ENCODE measurements around the gene GLG1.
"Not testable (repeated sequence)": the region's sequence is repeated elsewhere in the genome, so short reads cannot be mapped to it uniquely, and the experiment has no call there.

Gene GLG1

DNA sequence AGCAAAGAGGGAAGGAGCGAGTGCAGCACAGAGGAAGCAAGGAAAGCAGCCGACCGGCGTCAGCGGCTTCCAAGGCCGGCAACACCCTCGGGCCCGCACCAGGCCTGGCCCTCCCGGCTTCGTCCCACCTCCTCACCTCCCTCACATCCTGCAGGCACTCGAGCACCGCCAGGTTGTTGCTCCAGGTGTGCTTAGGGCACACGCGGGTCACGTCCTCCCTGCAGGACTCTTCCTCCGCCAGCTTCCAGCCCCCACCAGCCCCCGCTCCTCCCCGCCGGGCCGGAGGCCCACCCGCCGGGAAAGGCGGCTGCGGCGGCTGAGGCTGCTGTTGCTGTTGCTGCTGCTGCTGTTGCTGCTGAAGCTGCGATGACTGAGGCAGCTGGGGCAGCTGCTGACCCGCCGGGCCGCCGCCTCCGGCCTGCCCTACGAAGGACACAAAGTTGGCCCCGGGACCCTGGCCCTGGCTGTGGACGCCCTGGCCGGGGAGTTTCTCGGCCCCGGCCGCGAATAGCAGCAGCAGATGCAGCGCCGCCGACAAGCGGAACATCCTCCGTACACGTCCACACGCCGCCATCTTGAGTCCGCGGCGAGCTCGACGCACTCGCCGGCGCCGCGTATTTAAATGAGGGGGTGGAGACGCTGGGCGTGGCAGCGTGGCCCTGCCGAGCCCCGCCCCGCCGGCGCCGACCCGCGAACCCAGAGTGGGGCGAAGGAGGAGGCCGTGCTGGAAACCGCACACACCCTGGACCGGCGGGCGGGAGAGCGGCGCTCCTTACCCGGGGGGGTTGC lies at the start of gene GLG1:
TSS of gene GLG1 (minus strand) at position 594 of the 789 bp plus-strand sequence. CDS start at position 574, 20 bp downstream.
- DNase-seq (ENCODE audit: low read depth), result peak; percentile 53

DNA sequence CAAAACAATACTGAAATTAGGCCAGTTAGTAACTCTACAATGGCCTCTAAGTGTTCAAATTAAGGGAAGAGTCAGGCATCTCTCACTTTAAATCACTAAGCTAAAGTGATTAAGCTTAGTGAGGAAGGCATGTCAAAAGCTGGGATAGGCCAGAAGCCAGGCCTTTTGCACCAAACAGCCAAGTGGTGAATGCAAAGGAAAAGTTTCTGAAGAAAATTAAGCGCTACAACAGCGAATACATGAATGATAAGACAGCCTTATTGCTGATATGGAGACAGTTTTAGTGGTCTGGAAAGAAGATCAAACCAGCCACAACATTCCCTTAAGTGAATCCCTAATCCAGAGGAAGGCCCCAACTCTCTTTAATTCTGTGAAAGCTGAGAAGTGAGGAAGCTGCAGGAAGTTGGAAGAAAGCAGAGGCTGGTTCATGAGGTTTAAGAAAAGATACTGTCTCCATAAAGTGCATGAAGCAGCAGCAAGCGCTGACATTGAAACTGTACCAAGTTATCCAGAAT lies 47.7 kb upstream of the GLG1 start:
- no peak for DNase-seq (ENCODE audit: low read depth)

DNA sequence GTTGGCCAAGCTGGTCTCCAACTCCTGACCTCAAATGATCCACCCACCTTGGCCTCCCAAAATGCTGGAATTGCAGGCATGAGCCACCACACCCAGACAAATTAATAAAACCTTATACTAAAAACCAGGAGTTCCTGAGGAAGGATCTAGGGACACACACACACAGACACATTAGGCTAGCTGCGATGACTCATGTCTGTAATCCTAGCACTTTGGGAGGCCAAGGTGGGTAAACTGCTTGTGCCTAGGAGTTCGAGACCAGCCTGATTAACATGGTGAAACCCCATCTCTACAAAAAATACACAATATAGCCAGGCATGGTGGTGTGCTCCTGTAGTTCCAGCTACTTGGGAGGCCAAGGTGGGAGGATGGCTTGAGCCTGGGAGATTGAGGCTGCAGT lies 46.0 kb upstream of the GLG1 start:
- DNase-seq (ENCODE audit: low read depth), result not testable (repeated sequence)

DNA sequence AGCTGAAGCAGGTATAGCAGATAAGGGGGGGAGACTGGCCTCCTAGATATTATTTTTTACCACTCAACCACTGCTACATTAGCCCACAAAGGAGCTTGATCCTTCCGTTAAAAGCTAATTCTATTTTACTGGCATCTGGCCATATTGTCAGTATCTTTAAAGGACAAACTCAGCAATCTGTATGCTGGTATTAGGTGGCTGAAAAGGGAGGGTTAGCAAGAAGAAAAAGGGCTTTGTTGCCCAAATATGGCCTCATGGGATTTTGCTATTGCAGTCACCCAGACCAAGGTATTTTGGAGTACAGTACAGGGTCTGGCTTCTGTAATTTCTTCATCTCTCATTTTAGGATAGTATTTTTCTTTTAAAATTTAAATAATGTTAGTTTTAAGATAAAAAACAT lies 45.3 kb upstream of the GLG1 start:
- no peak for DNase-seq (ENCODE audit: low read depth)

DNA sequence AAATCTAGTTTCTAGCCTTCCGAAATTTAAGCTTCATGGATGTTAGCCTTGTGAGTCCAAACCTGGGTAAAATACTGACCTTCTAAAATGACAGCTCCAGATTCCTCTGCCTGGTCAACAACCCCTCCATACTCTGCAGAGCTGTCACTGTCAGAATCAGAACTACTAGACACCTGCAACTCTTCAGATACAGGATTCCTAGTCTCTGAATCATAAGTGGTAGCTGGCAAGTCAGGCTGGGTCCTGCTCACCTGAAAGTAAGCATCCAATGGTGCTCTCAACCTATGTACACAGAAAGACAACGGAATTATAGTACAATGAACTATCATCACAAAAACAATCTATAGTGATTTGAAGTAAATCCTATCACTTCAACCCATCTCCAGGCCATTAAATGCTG lies 44.9 kb upstream of the GLG1 start:
- DNase-seq (ENCODE audit: low read depth), result no peak

DNA sequence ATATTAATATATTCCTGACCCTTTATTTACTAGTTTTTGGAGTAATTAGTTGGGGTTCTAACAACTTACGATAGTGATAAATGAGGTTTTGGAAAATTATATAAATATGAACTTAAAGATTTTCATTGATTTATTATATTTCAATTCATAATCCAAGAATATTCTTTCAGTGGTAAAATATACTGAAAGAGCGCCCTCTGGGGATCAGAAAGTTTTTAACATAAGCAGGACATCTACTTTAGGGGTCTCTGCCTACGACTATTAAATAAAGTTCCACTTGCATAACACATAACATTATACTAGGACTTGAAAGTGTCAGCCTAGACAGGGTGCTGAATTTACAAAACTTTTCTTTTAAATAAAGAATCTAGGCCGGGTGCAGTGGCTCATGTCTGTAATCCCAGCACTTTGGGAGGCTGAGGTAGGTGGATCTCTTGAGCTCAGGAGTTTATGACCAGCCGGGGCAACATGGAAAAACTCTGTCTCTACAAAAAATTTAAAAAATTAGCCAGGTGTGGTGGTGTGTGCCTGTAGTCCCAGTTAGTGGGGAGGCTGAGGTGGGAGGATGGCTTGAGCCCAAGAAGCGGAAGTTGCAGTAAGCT lies 44.2 kb upstream of the GLG1 start:
- no peak for DNase-seq (ENCODE audit: low read depth)

DNA sequence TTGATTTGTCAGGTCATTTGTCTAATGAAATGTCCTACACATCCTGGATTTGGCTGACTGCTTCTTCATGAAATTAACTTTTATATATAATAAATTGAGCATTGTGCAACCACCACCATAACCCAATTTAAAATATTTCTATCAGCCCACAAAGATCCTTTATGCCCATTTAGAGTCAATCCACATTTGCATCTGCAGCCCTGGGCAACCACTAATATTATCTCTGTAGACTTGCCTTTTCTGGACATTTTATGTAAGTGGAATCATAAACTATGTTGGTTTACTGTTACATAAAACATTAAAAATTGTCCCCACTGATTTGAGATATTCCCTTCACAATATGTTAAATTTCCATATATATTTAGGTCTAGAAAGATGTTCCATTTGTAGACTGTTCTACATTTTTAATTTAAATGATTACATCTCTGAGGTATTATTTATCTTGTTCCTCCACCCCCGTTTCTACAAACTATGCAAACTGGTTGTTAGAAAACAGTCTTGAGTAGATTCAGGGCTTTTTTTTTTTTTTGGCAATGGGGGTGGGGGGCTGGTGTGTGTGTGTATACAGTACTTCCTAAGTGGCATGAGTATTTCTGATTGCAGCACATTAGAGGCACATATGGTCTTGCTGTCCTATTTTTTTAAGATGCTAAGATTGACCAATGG lies 43.1 kb upstream of the GLG1 start:
- DNase-seq (ENCODE audit: low read depth), result no peak

DNA sequence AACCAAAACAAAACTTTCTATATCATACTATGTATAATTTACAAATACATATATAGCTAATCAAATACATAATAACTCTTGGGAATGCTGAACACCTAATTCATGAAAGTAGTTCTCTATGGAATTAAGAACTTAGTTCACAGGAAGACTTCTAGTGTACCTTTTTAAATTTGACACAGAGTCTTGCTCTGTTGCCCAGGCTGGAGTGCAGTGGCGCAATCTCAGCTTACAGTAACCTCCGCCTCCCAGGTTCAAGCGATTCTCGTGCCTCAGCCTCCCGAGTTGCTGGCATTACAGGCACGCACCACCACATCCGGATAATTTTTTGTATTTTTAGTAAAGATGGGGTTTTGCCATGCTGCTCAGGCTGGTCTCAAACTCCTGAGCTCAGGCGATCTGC lies 35.1 kb upstream of the GLG1 start:
- no peak for DNase-seq (ENCODE audit: low read depth)

DNA sequence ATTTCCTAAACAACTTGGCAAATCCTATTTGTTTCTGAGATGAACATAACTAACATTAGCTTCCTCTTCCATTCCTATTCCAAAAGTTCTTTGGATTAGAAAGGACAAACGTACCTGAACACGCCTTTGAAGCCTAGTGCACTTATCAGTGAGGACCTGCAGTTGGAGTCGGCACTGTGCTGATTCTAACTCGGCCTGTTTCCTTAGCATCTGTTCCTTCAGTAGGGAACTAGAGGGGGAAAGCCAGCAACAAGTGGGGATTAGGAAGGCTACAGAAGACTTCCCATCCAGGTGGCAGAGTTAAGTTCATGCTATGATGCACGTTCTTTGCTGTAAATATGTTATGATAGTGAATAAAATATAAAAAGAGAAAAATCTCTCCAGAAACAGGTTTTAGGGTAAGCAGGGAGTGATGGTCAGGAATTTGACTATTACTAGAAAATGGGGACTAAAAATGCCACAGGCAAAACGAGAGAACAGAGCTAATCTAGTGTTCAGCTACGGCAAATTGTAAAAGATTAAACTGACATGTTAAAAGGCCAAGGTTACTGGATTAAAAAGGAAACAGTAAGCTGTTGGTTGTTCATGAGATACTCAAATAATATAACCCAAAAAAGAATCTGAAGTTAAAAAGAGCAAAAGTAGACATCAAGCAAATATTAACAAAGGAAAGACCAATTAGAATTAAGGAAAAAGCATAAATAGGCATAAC lies 31.0 kb upstream of the GLG1 start:
- no peak for DNase-seq (ENCODE audit: low read depth)

DNA sequence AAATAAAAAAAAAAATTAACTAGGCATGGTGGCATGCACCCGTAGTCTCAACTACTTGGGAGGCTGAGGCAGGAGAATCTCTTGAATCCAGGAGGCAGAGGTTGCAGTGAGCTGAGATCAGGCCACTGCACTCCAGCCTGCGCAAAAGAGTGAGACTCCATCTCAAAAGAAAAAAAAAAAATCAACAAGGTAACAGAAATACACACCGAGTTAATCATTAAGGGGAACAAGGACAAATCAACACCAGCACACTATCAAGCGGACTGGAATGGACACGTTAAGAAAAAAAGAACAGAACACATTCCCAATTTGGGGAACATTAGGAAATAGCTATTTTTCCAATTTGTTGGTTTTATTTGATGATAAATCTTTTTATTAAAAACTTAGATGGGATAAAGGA lies 28.4 kb upstream of the GLG1 start:
- DNase-seq (ENCODE audit: low read depth), result no peak

DNA sequence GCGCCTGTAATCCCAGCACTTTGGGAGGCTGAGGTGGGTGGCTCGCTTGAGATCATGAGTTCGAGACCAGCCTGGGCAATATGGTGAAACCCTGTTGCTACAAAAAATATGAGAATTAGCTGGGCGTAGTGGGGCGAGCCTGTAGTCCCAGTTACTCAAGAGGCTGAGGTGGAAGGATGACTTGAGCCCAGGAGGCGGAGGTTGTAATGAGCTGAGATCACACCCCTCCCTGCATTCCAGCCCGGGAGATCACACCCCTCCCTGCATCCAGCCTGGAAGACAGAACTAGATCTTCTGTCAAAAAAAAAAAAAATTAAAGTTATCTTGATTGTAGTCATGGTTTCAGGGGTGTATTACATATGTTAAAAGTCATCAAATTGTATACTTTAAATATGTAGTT lies 26.8 kb upstream of the GLG1 start:
- DNase-seq (ENCODE audit: low read depth), result no peak

DNA sequence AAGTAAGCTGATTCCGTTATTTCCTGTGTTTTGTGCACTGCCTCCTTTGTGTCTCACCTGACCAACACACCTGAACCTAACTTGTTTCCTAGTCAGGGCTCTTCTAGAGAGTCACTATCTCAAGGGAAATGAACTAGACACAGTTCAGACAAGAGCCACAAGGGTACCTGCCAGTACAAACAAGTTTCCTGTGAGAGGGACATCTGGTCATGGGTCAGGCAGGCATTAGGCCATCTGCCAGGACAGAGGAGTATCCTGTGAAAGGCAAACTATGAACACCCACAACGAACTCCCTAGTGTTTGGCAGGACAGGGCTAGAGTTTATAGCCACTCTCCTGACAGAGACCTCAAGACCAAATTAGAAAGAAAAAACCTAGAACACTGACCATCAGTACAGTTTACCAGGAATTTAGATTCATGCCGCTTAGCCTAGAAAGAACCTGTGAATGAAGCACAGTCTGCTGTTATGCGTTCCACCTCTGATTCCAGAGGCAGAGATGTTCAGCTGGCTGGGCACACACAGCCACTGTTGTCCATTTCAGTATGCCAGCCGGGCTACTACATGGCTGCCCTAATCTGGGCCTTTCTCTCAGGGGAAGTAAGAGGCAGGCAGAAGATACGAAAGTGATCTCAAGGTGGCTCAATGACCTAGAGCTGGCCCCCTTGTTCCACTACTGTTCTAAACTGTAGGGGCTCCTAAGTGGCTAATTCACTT lies 20.7 kb upstream of the GLG1 start:
- DNase-seq (ENCODE audit: low read depth), result no peak

DNA sequence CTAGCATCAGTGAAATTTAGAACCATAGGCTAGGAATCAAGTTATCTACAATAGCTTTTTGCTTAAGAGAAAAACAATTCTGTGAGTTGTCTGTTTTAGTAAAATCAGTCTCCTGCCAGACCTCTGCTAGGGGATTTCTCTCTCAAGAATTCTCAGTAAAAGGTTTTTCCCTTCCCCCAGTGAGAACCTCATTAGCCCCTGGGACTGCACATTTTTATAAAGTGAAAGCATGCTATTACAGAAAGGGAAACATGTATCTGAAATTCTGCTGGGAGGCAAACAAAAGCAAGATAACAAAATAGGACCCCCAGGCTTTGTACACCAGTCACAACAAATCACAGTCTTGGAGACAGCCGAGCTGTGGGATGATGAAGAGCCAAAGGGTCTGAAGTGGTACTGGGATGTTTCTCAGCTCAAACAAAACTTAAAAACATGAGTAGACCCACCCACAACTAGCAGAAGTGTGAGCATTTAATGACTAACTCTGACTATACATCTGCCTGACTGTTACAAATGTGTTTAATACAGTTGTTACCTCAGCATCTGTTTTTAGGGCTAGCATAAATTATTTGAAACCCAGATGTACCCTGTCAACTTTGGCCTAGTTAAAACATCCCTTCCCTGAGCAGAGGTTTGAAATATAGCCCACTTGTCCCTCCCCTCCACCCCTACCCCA lies 20.0 kb upstream of the GLG1 start:
- DNase-seq (ENCODE audit: low read depth), result no peak

DNA sequence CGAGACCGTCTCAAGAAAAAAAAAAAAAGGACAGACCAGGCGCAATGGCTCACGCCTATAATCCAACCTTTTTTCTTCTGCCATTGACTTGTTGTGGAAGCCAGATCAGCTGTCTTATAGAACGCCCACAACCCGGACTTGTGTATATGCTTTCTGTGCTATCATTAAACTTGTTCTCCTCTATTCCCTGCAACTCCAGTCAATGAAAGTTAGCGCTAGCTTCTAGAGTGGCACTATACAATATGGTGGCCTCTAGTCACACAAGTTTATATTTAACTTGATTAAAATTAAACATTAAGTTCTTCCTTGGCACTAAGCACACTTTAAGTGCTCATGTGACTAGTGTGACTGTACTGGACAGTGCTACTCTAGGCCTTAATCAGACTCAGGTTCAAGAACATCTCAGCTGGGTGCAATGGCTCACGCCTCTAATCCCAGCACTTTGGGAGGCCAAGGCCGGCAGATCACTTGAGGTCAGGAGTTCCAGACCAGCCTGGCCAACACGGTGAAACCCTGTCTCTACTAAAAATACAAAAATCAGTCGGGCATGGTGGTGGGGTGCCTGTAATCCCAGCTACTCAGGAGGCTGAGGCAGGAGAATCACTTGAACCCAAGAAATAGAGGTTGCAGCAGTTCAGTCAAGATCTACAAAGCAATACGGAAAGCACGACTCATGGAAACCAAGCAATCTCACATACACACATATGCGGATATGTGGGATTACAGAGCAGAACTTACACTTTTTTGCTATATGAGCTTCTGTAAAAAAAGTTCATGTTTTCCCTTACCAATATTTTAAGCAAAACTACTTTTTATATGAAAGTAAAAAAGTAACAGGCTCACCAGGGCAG lies 18.8 kb upstream of the GLG1 start:
- no peak for DNase-seq (ENCODE audit: low read depth)

DNA sequence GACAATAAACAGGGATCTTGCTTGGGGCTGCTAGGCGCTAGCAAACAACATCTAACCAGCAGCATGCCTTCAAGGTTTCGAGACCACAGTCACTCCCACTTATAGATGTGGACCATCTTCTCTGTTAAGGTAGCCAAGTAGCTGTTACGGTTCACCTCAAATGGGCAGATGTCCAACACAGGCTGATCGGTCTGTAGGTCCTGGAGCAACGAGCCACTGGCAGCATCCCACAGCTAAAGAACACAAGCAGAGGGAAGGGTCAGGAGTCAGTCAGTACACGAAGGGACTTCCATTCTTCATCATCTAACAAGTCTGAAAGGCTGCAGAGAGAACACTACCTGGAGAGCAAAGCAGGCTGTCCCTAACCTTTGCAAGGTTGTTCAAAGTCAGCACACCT lies 16.9 kb upstream of the GLG1 start:
- DNase-seq (ENCODE audit: low read depth), result no peak

DNA sequence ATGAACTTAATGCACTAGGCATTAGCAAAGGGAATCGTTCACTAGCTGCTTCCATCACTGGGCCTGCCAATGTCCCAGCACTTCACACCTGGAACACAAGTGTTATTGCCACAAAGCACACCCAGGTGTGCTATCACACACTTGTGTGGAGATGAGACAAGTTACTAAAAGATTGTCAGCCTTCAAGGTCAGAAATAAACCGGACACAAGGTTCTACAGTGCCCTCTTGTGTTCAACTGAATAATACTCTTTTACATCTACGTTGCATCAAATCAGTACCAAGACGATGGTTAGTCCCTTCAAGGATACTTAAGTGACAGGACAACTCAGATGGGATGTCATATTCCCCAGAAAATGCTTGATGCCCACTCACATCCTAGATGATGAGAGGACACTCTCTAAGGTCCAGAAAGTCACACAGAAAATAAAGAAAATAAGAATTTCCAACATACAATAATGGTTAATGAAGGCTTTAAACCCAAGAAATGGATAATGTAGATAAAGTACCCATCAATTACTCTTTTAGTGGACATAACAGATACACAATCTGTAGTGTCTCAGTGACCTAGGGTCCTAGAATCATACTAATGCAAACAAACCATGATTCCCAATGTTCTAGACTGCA lies 16.4 kb upstream of the GLG1 start:
- DNase-seq (ENCODE audit: low read depth), result no peak

DNA sequence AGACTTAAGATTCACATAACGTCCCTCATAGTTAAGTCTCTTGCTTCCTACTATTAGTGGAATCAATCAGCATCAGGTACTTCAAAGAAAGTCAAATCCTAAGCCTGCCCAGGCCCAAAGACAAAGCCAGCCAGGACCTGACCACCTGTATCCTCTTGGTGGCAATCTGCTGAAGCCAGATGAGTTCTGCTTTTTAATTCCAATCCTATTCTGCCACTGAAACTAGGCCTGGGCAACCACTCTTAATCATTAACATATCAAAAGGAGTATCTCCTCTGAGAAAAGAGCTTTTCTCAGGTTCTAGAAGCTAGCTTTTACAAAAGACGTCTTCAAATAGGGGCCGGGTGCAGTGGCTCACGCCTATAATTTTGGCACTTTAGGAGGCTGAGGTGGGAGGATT lies 15.1 kb upstream of the GLG1 start:
- DNase-seq (ENCODE audit: low read depth), result no peak

DNA sequence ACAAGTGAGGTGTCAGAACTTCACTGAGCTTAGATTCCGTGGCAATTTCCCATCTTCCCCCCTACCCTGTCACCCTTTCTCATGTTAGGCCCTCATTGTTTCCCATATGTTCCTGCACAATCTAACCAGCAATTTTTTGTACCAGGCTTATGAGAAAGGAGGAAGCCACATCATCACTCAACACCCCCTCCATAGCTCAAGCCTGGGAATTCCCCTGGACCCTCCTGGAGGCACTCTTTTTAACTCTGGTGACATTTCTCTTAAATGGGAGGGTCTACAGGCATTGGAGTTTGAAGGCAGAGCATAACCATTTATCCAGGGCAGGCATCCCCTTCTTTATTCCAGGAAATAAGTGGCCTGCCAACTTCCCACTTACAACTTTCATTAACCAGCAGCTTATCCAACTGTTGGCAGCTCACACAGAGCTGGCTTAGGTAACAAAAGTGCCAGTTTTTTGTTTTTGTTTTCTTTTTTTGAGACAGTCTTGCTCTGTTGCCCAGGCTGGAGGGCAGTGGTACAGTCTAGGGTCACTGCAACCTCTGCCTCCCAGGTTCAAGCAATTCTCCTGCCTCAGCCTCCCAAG lies 10.4 kb upstream of the GLG1 start:
- no peak for DNase-seq (ENCODE audit: low read depth)

DNA sequence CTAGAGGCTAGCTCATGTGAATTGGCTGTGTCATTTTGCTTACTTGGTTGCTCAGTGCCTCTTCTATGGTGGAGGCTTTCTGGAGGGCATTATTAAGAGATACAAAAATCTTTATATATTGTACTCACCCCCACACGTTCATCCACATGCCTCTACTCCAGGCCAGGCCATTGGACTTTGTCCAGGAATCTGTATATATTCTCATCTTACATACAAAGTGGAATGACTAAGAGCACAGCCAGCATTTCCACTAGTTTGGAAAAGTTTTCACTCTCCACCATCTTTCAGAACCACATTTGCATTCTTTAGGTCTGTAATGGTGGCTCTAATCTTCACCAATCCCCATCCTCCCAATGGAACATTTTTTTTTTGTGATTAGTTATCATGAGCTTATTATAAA lies 4.8 kb upstream of the GLG1 start:
- DNase-seq (ENCODE audit: low read depth), result peak; percentile 47

DNA sequence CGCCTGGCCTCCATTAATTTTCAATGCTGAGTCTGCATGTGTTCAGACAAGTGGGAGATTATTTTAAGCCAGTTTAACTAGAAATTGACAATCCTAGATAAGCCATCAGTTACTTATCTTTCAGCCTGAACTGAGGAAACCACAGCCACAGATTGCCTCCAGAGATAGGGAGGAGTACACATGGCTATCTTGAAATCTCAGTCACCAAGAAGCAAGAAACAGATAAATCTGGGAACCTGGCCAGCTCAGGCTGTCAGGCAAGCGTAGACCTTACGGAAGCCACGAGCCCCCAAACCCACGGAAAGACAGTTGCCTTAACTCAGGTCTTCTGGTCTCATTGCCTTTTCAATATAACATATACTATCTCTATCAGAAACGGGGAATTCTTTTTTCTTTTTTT lies 2.0 kb upstream of the GLG1 start:
- DNase-seq (ENCODE audit: low read depth), result no peak

All from non-pigmented ciliary epithelial cell (primary cell).